Heart right ventricle (tissue), 16 donors: Measurements from ENCODE around the gene ENPP1. TPM values are rescaled to one million over a fixed set of nuclear protein-coding genes. Genes with fewer than 3 reads are reported as not detected.

Experiments
- ATAC-seq, 8 donors: fragments of 200-7000 bp; cut with Tn5 transposase; one replicate each; pipeline ENCODE4 v1.9.1; 2020; ENCODE audit warnings: mild to moderate bottlenecking in 8 of 8, moderate library complexity in 8 of 8, moderate number of reproducible peaks in 1 of 8
- DNase-seq, 2 donors: peaks; one replicate each; pipeline ENCODE4 v3.0.0-alpha.2; 2020
- H3K27ac ChIP-seq, 10 donors: fragments of 200-600 bp; sonication (generic) in 2 of 10; one replicate each; pipeline versions ENCODE4 v1.5.0 to v1.8.0; 2020 to 2022; ENCODE audit warnings: mild to moderate bottlenecking in 3 of 10
- H3K27me3 ChIP-seq, 7 donors: fragments of 200-600 bp; one replicate each; pipeline ENCODE4 v1.8.0; 2021 to 2022; ENCODE audit warnings: mild to moderate bottlenecking in 2 of 7
- H3K36me3 ChIP-seq, 9 donors: fragments of 200-600 bp; sonication (generic) in 1 of 9; one replicate each; pipeline versions ENCODE4 v1.5.0 to v1.8.0; 2020 to 2022; ENCODE audit warnings: mild to moderate bottlenecking in 2 of 9
- H3K4me1 ChIP-seq, 9 donors: fragments of 200-600 bp; sonication (generic) in 1 of 9; one replicate each; pipeline versions ENCODE4 v1.5.0 to v1.8.0; 2020 to 2022; ENCODE audit warnings: mild to moderate bottlenecking in 4 of 9
- H3K4me3 ChIP-seq, 10 donors: fragments of 200-600 bp; sonication (generic) in 2 of 10; one replicate each; pipeline versions ENCODE4 v1.5.0 to v1.8.0; 2020 to 2022; ENCODE audit warnings: mild to moderate bottlenecking in 7 of 10, moderate library complexity in 2 of 10
- H3K9me3 ChIP-seq, 11 donors: fragments of 200-600 bp in 10 of 11; sonication (generic) in 2 of 11; one replicate each; pipeline versions ENCODE4 v1.5.0 to v1.8.0; 2013 to 2022; ENCODE audit warnings: mild to moderate bottlenecking in 2 of 11, control low read depth in 1 of 11, moderate library complexity in 1 of 11
- WGBS, 2 donors: extraction: QIAGEN DNeasy Blood & Tissue Kit; methylation state at CpG; one replicate each; pipeline ENCODE4 v1.1.7; 2013; ENCODE audit warnings: inconsistent platforms in 1 of 2; 5-methylcytosine and 5-hydroxymethylcytosine counted together
- intact Hi-C, 10 donors: fragments of 100-400 bp; cut with DNase I; formaldehyde crosslinking; loops; one replicate each; pipeline versions ENCODE4 v1.11.1 to v1.14.2; 2022
- polyA plus RNA-seq, 2 donors: library from polyadenylated mRNA; stranded (reverse); fragments of 200-250 nt; gene quantifications; one replicate each; pipeline ENCODE4 v1.2.3, GENCODE V29; 2013
- total RNA-seq, 10 donors: library from RNA; stranded (reverse); fragmentation: NEBNext Ultra II Directional in 3 of 10; extraction: Animal tissue kit (Norgen Biotek cat#: 25700) in 3 of 10; gene quantifications; one replicate each; pipeline versions ENCODE4 v1.2.1 to v1.2.4, GENCODE V29; 2021 to 2023
- TF ChIP-seq, protein P1 (sequence below), 9 donors: fragments of 200-600 bp; sonication (generic) in 2 of 9; IDR thresholded peaks; one replicate each; pipeline versions ENCODE4 v1.5.0 to v1.8.0; 2021 to 2022; ENCODE audit warnings: antibody characterized with exemption in 9 of 9, mild to moderate bottlenecking in 5 of 9, moderate library complexity in 1 of 9
- donor health status: Arrhythmogenic right ventricular cardiomyopathy.
- donor health status: ischemic (EF 13 %, LVEDD 7.1; RV severe dilation, severe dysfunction).
- donor health status: healthy with polysubstance abuse.
- donor health status: DM: no; HTN: yes; CAD: no.
- donor health status: DM: no; HTN: no; CAD: no.
- donor health status: ischemic (EF 25% LVEDD 6.9; RV normal size, moderate dysfunction).
- donor health status: ischemic (EF 25% LVEDD 5.7; RV mildly dilated, moderate dysfunction).
- donor health status: healthy.
- donor health status: DM: yes; HTN: yes; CAD: no.
- donor health status: Ischemic cardiomyopathy.
- donor health status: ischemic (EF 35%, LVEDD 5.7; RV mildly dilated, moderate dysfunction).
- donor health status: nonischemic (EF 11% LVEDD 7.7; RV severe dilation, severe dysfunction).
- donor health status: DM: yes; HTN: yes; CAD: no.
- donor health status: PGD.
- donor health status: ischemic (EF 29% LVEDD 5.4; RV normal size, mild dysfunction).
- donor health status: nonischemic (EF 23%, LVEDD 6.1; RV moderate dilation, normal function).

ENPP1 gene
- total and polyA plus RNA-seq, 12 donors, result 0.45 to 3.2 (median 2.1) TPM

- intact Hi-C loops, result no loop called here
- H3K4me3 ChIP-seq, result no peak overlapping the region
- no peaks in the 10 kb centered on the region for H3K36me3 ChIP-seq
- H3K9me3 ChIP-seq, result no peaks in the 10 kb centered on the region
- TF ChIP-seq, protein P1, sequence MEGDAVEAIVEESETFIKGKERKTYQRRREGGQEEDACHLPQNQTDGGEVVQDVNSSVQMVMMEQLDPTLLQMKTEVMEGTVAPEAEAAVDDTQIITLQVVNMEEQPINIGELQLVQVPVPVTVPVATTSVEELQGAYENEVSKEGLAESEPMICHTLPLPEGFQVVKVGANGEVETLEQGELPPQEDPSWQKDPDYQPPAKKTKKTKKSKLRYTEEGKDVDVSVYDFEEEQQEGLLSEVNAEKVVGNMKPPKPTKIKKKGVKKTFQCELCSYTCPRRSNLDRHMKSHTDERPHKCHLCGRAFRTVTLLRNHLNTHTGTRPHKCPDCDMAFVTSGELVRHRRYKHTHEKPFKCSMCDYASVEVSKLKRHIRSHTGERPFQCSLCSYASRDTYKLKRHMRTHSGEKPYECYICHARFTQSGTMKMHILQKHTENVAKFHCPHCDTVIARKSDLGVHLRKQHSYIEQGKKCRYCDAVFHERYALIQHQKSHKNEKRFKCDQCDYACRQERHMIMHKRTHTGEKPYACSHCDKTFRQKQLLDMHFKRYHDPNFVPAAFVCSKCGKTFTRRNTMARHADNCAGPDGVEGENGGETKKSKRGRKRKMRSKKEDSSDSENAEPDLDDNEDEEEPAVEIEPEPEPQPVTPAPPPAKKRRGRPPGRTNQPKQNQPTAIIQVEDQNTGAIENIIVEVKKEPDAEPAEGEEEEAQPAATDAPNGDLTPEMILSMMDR (IDR thresholded peaks at IDR 0.05), result no peak
- peaks cover 0 to 21% (median 0%) of the 10 kb centered on the region in 9 donors for H3K4me1 ChIP-seq
- no peak overlapping the region for H3K27ac ChIP-seq
- DNase-seq (no peak), ATAC-seq (no peak)
- H3K27me3 ChIP-seq, result no peaks in the 10 kb centered on the region
- 58 to 68% methylated on average over 1 of the region's 1 CpG for WGBS, 2 donors
Measured at GRCh38 chr6:131778169-131778568, 29.7 kb upstream of the ENPP1 start.

DNA sequence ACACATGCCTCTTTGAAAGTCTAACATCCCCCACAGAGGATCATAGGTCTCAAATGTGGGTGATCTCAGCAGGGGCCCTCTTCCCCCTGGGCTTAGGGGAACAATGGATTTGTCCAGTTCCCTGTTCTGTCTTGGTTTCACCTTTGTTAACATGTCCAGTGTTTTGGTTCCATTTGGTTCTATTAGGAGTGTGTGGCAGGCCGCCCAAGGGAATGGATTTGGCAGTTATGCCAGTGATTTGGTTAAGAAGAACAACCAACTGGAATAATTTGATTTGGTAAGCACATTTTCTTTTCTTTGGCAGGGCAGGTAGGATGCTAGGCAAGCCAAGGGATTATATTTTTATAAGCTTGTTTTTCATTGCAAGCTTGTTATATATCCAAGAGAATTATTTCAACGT lies 28.5 kb upstream of the ENPP1 start:
- Histone ChIP-seq H3K36me3 (no peaks in the 10 kb centered on the region), H3K27me3 (no peaks in the 10 kb centered on the region), H3K4me1 (peaks cover 0 to 9% (median 0%) of the 10 kb centered on the region in 9 donors), H3K4me3 (no peak overlapping the region), H3K9me3 (no peaks in the 10 kb centered on the region), H3K27ac (no peak overlapping the region)
- DNase-seq (no peak), ATAC-seq (no peak)
- intact Hi-C loops, result no loop called here
- WGBS, 2 donors, result 84 to 91% methylated on average over 2 of the region's 2 CpGs
- TF ChIP-seq, protein P1 (IDR thresholded peaks at IDR 0.05), result no peak

GRCh38 chr6:131780600-131780999 lies 27.2 kb upstream of the ENPP1 start:
- Histone ChIP-seq H3K9me3 (no peaks in the 10 kb centered on the region), H3K4me3 (no peak overlapping the region), H3K27me3 (no peaks in the 10 kb centered on the region), H3K4me1 (peaks cover 0 to 7% (median 0%) of the 10 kb centered on the region in 9 donors), H3K36me3 (no peaks in the 10 kb centered on the region), H3K27ac (no peak overlapping the region)
- TF ChIP-seq, protein P1 (IDR thresholded peaks at IDR 0.05), result no peak
- intact Hi-C loops, result loop anchor here in 2 of 10 donors (10.0 kb wide), 1 partner anchor 134 kb away; no protein-coding TSS in a partner anchor
- WGBS, 2 donors, result 92% methylated on average over 11 of the region's 11 CpGs
- no peak for DNase-seq
- ATAC-seq, result no peak

DNA sequence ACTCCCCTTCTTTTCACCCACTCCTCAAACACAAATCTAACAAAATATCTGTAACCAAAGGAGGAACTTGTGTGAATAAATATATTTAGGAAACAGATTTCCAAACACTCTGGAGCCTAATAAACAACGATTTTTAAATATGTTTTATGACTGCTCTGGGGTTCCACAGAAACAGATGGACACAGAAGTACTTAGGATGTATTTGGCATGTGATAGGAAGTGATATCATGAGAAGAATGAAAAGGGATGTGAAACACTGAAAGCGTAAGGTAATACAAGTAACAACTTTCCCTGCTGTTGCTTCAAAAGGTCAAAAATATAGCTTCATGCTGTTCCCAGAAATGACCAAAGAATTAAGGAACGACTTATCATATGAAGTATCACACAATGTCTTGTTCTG lies 26.1 kb upstream of the ENPP1 start:
- Histone ChIP-seq H3K9me3 (peaks cover 0 to 3% (median 0%) of the 10 kb centered on the region in 11 donors), H3K4me3 (no peak overlapping the region), H3K27me3 (no peaks in the 10 kb centered on the region), H3K36me3 (no peaks in the 10 kb centered on the region), H3K4me1 (peaks cover 0 to 7% (median 0%) of the 10 kb centered on the region in 9 donors), H3K27ac (no peak overlapping the region)
- intact Hi-C loops, result loop anchor here in 2 of 10 donors (10.0 kb wide), 1 partner anchor 133 kb away; no protein-coding TSS in a partner anchor
- ATAC-seq (no peak), DNase-seq (no peak)
- TF ChIP-seq, protein P1 (IDR thresholded peaks at IDR 0.05), result no peak
- whole genome bisulfite sequencing, 2 donors, result 75 to 76% methylated on average over 3 of the region's 3 CpGs
